Eye (tissue), 1 donor: ENCODE data around the gene NMD3.
A peak's percentile ranks its signal among the peaks of the same experiment; 100 is the strongest.
"Not testable (repeated sequence)": the region's sequence is repeated elsewhere in the genome, so short reads cannot be mapped to it uniquely, and the experiment has no call there.

Experiments used
- DNase-seq: peaks from one replicate; pipeline ENCODE4 v3.0.0-alpha.2; 2015

NMD3 gene

GRCh38 chr3:161220850-161221753 lies at the start of gene NMD3:
TSS of gene NMD3 (plus strand) at chr3:161221311. CDS start at chr3:161222014, 703 bp downstream.
- peak; percentile 99 for DNase-seq

DNA sequence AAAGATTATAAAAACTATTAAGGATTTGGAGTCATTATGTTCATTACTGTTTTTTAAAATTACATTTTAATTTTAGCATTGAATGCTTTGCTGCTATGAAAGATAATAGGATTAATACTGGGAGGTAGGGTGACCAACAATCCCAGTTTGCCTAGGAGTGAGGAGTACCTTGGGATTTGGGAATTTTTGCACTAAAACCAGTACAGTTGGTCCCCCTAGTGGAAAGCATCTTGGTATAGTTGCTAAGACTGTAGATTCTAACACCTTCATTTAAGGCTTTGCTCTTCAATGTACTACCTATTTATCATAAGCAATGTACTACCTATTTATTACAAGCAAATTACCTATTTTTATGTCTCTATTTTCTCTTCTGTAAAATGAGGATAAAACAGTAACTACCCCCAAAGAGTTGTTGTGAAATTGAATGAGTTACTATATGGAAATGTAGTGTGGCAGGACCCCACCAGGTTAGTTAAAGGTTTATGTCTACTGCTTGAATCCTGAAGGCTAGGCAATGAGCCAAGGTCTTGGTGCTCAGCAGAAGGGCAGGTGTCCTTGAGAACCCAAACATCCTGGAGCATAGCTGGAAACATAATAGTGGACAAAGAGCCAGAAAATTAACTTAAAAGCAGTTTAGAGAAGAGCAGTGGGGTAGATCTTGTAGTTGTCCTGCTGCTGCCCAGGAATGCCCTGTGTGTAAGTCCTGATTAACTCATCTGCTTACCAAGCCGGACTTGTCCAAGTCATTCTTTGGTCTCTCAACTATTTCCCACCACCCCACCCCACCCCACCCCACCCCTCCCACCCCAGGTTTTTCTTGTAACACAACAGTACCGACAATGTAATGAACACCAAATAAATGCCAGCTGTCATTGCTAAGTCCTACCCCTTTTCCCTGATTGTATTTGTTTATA lies 49.2 kb upstream of the NMD3 start:
- no peak for DNase-seq

DNA sequence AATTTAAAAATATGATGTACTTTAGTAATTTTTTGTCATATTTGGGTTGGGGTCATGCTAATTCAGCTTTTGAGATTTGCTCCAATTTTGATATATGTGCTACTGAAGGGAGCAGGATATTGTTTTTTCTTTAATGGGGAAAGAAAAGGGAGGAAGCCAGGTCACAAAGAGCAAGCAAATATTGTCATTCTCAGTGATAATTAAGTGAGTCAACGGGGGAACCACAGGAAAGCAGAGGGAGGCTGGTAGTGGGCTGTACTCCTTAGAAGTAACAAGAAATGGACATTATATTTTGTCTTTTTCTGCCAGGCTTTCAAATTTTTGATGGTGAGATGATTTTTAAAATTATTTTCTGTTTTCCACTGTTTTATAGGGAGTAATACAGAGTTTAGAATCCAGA lies 45.6 kb upstream of the NMD3 start:
- peak; percentile 34 for DNase-seq

DNA sequence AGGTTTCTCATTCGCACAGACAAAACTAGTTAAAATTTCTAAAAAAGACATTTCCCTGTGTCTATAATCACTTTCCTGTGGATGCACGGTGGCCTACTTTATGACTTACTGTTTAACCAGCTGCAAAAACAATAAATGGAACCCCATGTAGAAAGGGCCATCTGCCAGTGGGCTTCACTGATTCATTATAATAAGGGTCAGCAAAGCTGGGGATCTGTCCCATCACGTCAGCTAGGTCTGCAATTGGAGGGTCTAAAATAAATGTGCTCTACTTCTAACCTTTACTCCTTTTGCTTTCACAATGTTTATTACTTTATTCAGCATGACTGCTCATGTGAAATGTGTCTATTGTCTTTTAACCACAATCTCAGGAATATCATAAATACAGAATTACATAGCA lies 43.1 kb upstream of the NMD3 start:
- DNase-seq: peak; percentile 86

DNA sequence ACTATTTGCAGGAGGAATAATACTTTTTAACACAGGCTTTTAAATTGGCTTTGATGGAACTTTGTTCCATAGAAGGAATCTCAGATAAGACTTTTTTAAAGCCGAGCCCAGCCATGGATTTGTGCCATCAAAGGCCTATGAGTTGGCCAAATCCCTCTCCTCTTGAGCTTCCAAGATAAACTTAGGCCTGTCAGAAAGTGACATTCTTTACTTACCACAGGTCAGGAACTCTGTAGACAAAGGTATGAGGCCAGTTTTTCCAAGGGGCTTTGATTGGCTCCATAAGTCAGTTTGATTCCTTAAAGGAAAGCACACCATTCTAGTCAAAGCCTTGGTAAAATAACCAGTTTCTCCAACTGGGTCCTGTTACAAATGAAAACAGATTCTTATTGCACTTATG lies 39.7 kb upstream of the NMD3 start:
- not testable (repeated sequence) for DNase-seq

DNA sequence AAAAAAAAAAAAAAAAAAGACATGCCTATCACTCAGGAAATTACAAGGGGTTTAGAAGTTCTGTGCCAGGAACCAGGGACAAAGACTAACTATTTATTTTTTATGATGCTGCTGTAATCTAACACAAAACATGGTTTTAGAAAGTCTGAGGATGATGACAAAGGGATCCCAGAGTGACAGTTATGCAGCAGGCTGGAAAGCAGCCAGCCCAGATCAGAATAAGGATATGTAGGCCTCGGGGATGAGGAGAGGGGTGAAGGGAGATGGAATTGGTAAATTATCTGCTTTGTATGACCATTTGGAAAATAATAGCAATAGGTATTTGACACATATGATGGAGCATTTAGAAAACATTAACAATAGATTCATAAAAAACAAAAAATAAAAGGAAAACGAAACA lies 34.1 kb upstream of the NMD3 start:
- no peak for DNase-seq

- no peak for DNase-seq
Measured at GRCh38 chr3:161197855-161198850, 23.0 kb upstream of the NMD3 start.

GRCh38 chr3:161199926-161200325 lies 21.2 kb upstream of the NMD3 start:
- DNase-seq: no peak

- no peak for DNase-seq
Measured at GRCh38 chr3:161203485-161204098, 17.5 kb upstream of the NMD3 start.

- no peak for DNase-seq
Measured at GRCh38 chr3:161208931-161209330, 12.2 kb upstream of the NMD3 start.

GRCh38 chr3:161212171-161212771 lies 8.8 kb upstream of the NMD3 start:
- DNase-seq: peak; percentile 43

DNA sequence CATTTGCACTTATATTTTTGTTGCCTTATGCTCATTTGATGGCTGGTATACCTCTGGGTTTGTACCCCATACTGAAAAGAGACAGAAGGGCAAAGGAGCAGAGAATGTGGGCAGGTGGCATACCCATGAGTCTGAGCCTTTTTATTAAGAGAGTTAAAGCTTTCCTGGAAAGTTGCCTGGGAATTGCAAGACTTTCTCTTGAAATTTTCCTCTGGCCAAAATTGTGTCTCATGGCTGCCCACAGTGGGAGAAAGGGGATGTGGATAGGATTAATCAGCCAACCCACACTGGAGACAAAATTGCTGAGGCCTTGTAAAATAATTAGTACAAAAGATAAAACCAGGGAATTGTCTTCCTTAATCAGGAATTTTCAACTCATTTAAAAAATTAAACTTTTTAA lies 8.2 kb upstream of the NMD3 start:
- DNase-seq: no peak

DNA sequence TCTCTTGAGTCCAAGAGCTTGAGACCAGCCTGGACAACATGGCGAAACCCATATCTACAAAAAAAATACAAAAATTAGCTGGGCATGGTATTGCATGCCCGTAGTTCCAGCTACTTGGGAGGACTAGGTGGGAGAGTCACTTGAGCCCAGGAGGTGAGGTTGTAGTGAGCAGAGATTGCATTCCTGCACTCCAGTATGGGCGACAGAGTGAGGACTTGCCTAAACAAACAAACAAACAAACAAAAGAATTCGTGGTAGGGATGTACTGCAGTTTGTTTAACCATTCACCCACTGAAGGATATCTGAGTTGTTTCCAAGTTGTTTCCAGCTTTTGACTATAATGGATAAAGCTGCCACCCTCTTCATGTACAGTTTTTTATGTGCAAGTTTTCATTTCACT lies 7.5 kb upstream of the NMD3 start:
- DNase-seq: no peak

DNA sequence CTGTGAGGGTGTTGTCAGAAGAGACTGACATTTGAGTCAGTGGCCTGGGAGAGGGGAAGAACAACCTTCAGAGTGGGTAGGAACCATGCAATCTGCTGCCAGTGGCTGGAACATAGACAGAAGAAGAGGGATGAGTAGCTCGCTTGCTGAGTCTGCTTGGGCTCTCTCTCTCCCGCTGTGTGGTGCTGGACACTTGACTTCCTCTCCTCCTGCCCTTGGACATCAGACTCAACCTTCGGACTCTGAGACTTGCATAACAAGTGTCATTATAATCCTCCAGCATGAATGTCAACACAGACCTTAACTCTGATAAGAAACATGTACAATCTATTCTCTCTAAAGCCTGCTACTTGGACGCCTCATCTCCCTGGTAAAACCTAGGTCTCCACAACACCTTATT lies 5.9 kb upstream of the NMD3 start:
- DNase-seq: no peak

DNA sequence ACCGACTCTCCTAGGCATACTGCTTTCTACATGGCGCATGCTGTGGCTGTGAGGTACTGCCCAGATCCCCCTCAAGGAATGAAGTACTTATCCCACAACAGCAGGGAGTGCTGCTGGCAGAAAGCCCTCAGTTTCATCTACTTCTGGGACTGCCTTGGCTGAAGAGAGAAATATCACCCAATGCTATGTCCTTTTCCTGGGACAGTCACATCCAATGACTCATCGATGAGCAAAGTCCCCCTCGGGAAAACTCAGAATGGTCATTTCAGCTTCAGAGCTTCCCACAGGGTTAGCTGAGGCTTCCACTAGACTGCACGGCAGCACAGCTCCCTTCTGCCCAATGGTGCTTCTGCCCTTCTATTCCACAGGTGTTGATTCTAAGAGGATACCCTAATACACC lies 3.6 kb upstream of the NMD3 start:
- no peak for DNase-seq

DNA sequence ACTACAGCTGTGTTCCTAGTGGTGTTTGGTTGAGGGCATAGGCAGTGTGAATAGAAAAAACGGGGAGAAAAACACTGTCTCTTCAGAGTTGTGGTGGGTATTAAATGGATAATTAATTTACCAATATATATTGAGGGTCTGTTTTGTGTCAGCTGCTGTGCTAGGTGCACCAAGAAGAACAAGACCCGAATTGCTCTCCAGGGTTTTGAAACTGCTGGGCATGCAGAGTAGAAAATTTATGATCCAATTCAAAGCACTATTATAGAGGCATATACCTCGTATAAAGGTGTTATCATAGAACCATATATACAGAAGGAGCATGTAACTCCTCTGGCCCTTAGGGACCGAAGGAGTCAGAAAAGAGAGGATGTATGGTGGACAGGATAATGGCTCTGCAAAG lies 1.6 kb upstream of the NMD3 start:
- no peak for DNase-seq

- peak; percentile 80 for DNase-seq
Measured at GRCh38 chr3:161221806-161222600, 892 bp downstream of the NMD3 start.

GRCh38 chr3:161222662-161223061 lies 1.6 kb downstream of the NMD3 start:
- DNase-seq: peak; percentile 39

DNA sequence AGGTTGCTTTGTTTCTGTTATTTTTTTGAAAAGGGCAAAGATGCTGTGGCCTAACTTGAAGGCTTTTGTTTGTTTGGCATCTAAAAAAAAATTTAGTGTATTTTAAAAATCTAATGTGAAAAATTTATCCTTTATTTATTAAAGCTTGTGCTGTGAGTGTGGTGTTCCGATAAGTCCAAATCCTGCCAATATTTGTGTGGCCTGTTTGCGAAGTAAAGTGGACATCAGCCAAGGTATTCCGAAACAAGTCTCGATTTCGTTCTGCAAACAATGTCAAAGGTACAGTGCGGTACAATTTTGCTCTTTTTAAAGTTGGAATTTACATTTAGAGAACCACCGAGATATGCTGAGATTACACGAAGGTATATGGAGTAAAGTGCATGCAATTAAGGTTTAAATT lies 3.7 kb downstream of the NMD3 start:
- DNase-seq: no peak

DNA sequence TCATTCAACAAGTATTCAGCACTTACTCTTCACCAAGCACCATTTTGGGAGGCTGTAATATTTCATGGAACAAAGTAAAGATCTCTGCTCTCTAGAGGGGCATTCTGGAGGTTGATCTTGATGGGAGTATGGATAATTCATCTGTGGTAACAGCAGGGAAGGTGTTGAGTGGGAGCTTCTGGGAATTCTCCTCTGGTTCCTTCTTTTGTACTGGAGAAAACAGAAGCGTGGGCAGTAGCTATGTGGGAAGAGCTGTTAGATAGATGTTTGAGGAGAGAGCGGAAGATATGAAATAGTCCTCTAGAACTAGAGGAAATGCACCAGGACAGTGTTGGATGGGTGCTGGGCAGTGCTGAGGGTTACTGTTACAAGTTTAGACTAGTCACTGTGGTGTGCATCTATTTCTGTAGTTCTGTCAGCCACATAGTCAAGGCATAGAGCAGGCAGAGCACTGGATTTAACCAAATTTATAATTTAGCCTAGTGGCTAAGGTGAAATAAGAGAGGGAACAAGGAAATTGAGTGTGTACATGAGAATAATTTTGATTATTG lies 9.6 kb downstream of the NMD3 start:
- DNase-seq: no peak
